Renal cortical epithelial cell (primary cell): ENCODE measurements around the gene PTN. TPM values are rescaled to one million over a fixed set of nuclear protein-coding genes. Genes with fewer than 3 reads are reported as not detected.
A peak's percentile ranks its signal among the peaks of the same experiment; 100 is the strongest.

ENCODE experiments used
- DNase-seq: peaks from one replicate; pipeline ENCODE4 v3.0.0-alpha.2; 2011; ENCODE audit warnings: low read depth
- total RNA-seq: library from RNA; depleted of rRNA; stranded (reverse); fragments of >200 nt; gene quantifications from 2 replicates; pipeline ENCODE4 v1.2.3, GENCODE V29; 2014

PTN gene
- total RNA-seq: 0.45 and 4.7 TPM in 2 replicates

GRCh38 chr7:137343281-137343841 is at the start of gene PTN:
Gene PTN (minus strand): TSS chr7:137343733. CDS start chr7:137254973, 88,760 bp downstream.
- peak; percentile 28 for DNase-seq

GRCh38 chr7:137390076-137390475 is 46.5 kb upstream of the PTN start:
- no peak for DNase-seq

DNA sequence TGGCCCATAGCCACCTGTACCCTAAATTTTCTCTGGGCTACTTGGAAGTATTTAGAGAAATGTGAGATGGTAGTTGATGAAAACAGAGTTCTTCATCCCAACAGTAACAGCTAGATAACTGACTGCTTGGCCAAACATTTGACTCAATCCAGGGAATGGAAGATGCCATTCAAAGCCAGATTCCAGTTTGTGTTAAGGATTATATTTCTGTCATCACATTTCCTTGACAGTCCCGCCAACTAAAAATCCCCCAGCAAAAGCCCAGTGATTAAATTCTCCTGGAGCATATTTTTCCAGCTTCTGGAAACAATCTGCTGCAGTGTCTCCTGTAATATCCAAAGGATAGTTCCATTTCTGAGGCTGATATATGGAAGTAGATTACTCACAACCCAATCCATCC is 45.4 kb upstream of the PTN start:
- no peak for DNase-seq

- DNase-seq: peak; percentile 3
Observed at GRCh38 chr7:137386966-137387365, 43.4 kb upstream of the PTN start.

- no peak for DNase-seq
Observed at GRCh38 chr7:137381045-137381444, 37.5 kb upstream of the PTN start.

GRCh38 chr7:137373507-137373906 is 30.0 kb upstream of the PTN start:
- DNase-seq: no peak

DNA sequence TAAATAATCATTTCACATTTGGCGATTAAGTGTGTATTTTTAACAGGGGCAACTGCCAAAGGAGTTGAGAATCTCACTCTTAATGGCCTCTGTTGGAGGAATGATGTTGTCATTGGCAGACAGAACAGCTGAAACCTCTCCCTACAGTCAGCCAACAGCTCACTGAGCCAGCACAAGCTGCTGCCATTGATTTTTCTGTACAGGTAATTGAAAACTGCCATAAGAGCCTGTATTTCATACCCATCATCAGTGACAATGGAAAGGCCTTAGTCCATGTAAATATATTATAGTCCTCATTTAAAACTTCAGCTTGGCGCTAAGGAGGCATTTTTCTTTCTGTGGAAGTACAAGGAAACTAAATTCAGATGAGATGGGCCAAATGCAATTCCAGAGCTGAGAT is 28.1 kb upstream of the PTN start:
- DNase-seq: no peak

GRCh38 chr7:137366995-137367394 is 23.5 kb upstream of the PTN start:
- DNase-seq: no peak

GRCh38 chr7:137363683-137364082 is 20.1 kb upstream of the PTN start:
- DNase-seq: no peak

DNA sequence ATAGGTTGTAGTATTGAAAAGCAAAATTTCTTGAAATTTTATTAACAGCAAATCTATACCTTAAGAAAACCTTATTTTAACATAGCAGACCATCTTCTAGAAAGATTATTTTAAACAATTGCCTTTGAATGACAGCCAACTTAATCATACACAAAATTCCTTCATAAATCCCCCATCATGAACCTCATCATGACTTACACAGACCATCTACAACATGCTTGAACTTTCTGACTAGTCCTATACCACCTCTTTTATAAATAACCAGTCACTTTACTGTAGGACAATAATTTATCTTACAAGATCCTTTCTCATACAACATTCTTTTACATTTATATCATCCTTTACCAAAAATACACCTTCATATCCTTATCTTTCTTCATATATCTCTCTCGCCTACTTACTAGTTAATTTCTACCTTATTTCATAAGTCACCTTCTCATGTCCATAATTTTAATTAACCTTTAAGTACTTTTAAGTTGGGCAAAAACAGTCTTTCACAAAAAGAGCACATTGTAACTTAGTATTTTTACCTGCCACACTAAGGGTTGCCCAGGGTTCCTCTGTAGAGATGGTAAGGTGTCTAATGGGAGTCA is 16.6 kb upstream of the PTN start:
- DNase-seq: no peak

DNA sequence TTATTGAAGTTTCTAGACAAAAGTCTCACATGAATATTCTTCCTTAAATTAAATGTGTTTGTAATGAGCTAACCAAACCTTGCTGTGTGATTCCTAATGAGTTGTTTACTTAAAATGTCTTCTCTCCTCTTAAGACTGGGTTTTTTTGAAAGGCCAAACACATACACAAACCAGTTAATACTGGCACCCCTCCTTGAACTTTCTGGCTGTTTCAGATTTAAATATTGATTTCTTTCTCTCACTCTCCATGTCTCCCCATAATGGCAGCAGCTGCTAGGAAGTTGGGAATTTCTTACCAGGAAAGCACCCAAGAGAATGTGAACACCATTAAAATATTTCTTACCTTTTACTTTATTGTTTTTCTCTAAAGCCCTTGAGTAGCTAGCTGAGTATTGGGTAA is 11.4 kb upstream of the PTN start:
- no peak for DNase-seq

GRCh38 chr7:137354396-137354795 is 10.9 kb upstream of the PTN start:
- no peak for DNase-seq

- DNase-seq: no peak
Observed at GRCh38 chr7:137351941-137352340, 8.4 kb upstream of the PTN start.

- DNase-seq: no peak
Observed at GRCh38 chr7:137345799-137346449, 2.4 kb upstream of the PTN start.

- no peak for DNase-seq
Observed at GRCh38 chr7:137342828-137343261, 688 bp downstream of the PTN start.

GRCh38 chr7:137342265-137342664 is 1.3 kb downstream of the PTN start:
- DNase-seq: no peak

DNA sequence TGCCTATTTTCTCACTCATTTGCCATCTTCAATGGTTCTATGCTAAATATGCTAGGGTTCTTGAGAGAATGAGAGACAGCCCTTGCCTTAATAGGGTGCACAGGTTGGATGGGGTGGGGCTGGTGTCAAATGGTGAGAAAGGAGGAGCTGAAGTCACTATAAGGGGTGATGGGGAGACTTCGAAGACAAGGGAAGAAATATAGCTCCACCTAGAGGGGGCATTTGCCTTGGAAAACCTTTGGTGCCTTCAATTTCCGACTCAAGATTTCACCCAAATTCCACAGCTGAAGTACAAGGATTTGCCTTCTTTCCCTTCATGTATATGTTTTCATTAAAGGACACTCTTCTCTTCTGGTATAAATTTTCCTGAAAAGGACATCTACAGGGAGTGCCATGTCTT is 5.6 kb downstream of the PTN start:
- DNase-seq: no peak

GRCh38 chr7:137335814-137336213 is 7.7 kb downstream of the PTN start:
- peak; percentile 68 for DNase-seq

GRCh38 chr7:137331378-137331777 is 12.2 kb downstream of the PTN start:
- peak; percentile 62 for DNase-seq

GRCh38 chr7:137329411-137329810 is 14.1 kb downstream of the PTN start:
- no peak for DNase-seq

- DNase-seq: no peak
Observed at GRCh38 chr7:137328373-137329120, 15.0 kb downstream of the PTN start.

DNA sequence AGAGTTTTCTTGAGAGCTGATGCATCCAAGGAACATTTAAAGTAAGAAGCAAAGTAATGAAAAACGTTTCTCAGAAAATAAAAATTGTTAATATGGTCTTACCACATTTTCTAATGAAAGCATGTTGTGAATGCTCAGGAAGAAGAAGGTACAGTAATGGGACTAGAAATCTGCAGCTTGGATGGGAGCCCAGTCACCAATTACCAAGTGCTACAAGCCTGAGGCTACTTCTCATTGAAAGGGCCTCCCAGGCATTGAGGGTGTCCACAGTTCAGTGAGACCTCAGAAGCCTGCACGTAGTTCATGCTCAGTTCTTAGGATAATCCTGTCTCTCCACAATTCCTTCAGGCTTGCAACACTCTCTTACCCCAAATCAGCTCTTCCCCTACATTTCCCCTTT is 17.6 kb downstream of the PTN start:
- no peak for DNase-seq
